Left lobe of liver (tissue), 2 donors: ENCODE results near the gene CDKN2B-AS1. TPM values are rescaled to one million over a fixed set of nuclear protein-coding genes. Genes with fewer than 3 reads are reported as not detected.
A peak's percentile ranks its signal among the peaks of the same experiment; 100 is the strongest.

Source experiments
- ATAC-seq: fragments of 200-7000 bp; cut with Tn5 transposase; one replicate; pipeline ENCODE4 v1.9.1; 2020; ENCODE audit warnings: mild to moderate bottlenecking, moderate library complexity
- DNase-seq: peaks from one replicate; pipeline ENCODE4 v3.0.0-alpha.2; 2020; ENCODE audit warnings: low spot score
- total RNA-seq: library from RNA; stranded (reverse); gene quantifications from one replicate; pipeline ENCODE4 v1.2.1, GENCODE V29; 2021
- donor health status: DM: no; HTN: no; CAD: no; lungs with moderate emphysema.
- donor health status: DM: no; HTN: yes; CAD: no.

The CDKN2B-AS1 gene
- total RNA-seq, 1 donor from 2014 or later, result not detected

DNA sequence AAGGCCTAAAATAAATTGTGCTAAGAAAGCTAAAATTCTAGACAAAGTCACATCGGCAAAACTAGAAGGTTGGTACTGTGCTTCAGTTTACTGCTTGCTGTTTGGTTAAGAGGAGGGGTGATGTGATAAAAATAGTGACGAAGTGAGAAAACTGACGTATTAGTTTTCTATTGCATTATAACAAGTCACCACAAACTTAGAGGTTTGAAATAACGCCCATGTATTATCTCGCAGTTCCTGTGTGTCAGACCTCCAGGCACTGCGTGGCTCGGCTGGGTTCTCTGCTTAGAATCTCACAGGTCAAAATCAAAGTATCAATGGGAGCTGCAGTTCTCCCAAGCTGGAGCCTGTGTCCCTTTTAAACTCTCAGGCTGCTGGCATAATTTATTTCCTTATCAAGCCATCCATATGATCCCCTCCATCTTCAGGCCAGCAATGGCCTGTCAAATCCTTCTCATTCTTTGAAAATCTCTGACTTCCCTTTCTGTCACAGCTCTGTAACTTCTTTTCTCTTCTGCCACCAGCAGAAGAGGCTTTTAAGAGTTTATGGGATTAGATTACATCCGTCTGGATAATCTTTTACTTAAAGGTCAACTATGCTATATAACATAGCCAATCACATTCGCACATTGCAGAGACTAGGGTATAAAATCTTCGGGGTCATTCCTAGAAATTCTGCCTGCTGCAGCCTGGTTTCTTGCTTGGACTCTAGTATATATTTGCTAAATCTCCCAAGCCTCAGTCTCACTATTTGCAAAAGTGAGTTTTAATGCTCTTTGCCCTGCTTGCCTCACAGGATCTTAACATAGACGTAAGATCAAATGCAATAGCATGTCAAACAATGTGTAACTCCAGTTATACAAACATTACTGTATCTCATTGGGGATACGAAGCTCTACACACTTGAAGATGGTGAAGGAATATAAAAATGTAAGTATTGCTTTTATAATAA lies 118.6 kb downstream of the CDKN2B-AS1 start:
- ATAC-seq (peak; percentile 59), DNase-seq (no peak)

GRCh38 chr9:22114956-22115355 lies 120.4 kb downstream of the CDKN2B-AS1 start:
- ATAC-seq (no peak), DNase-seq (no peak)

DNA sequence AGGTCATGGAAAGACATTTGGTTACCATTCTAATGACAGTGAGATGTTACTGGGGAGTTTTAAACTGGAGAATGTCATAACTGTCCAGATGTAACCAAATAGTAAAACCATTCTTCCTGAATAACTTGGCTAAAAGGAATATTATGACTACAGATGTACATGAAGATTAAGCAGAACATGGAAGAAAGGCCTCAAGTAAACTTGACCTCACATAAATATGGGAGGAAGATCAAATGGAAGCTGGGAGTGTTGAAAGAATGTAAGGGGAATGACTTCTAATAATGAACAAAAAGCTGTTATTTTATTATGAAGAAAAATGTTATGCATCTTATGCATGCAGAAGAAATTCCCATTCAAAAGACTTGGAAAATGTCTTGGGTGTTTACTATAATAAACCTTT lies 122.2 kb downstream of the CDKN2B-AS1 start:
- DNase-seq, result no peak
- no peak for ATAC-seq

- ATAC-seq (peak; percentile 48), DNase-seq (no peak)
These were observed 123.2 kb downstream of the CDKN2B-AS1 start for GRCh38 chr9:22117511-22118384.

GRCh38 chr9:22118810-22119521 lies 124.4 kb downstream of the CDKN2B-AS1 start:
- ATAC-seq, result no peak
- no peak for DNase-seq

DNA sequence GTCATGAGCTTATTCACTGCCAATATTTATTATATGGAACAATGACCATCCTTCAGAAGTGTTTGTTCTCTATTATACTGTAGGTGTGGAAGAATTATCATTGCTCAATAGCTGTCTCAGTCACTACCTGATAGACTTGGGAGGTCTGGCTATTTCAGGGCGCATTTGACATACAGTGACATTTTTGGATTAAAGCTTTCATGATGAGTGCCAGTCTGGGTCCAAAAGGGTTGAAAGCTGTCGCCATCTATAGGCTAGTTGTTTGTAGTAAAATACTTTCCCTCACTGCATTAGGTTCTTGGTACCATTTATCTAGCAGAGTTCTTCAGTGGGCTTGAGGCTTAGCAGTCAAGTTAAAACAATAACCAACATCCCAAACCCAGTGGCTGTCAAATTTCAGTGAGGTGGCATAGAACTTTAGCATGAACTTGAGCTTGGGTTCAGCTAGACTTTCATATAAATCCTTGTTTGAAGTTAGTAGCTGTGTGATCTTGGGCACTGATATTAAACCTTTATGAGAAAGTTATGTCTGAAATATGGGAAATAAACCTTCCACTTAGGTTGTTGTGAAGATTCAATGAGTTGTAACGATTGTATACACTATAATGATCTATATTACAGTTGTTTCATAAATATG lies 125.0 kb downstream of the CDKN2B-AS1 start:
- DNase-seq (no peak), ATAC-seq (peak; percentile 77)

DNA sequence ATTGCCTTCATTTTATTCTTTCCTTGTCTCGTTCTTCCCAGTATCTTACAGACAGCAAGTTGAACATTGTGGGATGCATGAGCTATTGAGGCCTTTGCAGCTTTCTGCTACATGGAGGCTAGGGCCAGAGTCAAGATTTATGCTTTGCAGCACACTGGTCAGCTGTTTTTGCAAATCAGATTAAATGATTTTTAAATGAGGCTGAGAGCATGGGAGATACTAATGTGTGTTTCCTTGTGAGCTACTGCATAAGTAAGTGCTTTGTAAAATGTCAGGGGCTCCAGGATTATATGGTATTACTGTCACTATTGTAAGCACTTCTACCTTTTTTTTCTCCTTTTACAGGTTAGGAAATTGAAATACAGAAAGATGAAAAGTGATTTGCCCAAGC lies 125.6 kb downstream of the CDKN2B-AS1 start:
- ATAC-seq (no peak), DNase-seq (no peak)

- no peak for DNase-seq
- no peak for ATAC-seq
These were observed 126.0 kb downstream of the CDKN2B-AS1 start for GRCh38 chr9:22120595-22120994.

DNA sequence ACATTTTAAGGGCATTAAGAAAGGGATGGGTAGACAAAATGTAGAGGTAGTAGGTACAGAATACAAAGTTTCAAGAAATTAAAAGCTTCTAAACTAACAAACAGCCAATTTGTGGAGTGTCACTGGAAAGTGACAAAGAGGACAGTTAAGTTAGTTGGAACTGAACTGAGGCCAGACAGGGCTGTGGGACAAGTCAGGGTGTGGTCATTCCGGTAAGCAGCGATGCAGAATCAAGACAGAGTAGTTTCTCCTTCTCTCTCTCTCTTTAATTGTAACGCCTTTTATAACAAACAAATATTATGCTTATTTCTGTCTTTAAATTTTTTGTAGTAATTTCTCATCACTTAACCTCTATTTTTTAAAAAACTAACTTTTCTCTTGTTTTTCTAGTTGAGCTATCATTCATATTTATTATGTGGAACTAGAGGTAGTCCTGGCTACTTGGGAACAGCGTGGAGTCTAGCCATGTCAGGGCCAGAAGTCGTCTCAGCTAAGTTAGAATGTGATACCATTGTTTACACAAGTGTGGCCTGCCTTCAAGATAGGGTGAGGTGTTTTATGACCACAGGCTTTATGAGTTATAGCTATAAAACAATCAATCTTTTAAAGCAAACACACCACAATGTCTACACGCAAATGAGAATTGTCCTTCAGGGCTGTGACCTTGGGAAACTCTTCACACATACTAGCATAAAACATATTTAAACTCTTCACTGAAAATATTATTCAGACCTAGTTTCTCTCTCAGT lies 129.8 kb downstream of the CDKN2B-AS1 start:
- ATAC-seq (no peak), DNase-seq (no peak)

DNA sequence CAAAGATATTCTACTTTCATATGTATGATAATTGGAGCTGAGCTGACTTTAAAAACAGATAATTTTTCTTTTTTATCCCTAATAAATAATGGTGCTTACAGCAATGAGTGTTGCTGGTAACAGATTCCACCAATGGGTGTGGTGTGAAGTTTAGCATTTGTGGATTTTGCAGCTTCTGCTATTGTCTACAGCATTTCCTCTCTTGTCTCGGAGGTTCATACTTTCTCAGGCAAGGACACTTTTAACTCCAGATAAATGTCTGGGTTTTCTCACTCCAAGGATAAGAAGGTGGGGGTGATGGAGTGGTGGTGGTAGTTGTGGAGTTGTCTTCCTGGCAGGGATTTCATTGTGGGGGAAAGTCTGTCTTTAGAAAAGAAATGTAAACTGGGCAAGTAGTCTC lies 134.5 kb downstream of the CDKN2B-AS1 start:
- DNase-seq (no peak), ATAC-seq (no peak)

DNA sequence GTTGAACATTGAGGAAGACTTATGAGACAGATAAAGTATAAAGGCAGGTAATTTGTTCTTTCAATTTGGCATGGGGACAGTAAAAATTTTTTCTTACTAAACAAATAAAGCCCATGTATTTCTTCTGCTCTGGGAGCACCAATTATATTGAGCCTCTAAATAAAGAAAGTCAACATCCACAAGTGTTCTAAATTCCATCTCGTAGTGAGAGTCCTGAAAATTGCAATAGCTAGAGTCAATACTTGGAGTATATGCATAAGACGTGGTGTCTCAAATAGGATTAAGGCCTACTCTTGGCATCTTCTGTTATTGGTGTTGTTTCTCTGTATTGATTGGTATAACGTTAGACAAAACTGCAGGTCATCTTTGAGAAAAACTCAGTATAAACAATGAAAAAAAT lies 135.0 kb downstream of the CDKN2B-AS1 start:
- no peak for DNase-seq
- ATAC-seq, result no peak

- ATAC-seq, result no peak
- DNase-seq, result no peak
These were observed 137.2 kb downstream of the CDKN2B-AS1 start for GRCh38 chr9:22131817-22132216.

DNA sequence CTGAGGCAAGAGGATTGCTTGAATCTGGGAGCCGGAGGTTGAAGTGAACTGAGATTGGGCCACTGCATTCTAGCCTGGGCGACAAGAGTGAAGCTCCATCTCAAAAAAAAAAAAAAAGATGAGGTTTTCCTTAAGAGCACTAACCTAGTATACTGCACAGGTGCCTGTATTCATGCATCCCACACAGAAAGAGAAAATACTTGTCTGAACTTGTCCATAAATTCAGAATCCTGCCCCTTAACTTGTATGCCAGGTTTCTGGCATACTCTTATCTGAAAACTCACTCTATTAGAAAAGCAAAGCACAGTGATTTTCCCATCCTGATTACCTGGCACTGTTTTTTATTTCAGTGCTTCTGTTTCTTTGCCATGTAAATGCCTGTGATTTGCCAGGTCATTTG lies 139.8 kb downstream of the CDKN2B-AS1 start:
- ATAC-seq (no peak), DNase-seq (no peak)

DNA sequence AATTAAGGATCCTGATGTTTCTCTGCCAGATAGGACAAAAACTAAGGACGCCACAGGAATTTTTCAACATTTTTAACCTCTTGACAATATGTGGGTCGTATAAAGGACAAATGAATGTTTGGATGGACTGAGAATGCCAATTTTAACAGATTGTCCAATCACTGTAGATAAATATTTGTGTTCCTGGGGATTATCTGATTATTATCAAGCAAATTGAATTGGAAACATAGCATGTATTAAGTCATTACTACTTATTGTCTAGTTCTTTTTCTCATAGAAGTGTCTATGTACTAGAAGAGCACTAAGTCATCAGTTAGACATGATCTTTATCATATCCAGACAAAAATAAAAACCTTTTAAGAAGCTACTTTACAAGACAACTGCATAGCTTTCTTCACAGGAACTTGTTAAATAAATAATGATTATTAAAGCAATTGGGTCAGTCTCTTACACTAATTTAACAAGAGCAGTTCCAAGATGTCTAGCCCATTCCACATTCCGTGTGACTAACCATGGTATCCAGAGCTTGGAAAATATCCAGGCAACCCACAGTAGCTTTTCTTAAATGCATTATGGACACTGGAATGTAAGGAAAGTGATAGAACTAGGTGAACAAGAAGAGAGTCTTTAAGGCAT lies 142.0 kb downstream of the CDKN2B-AS1 start:
- ATAC-seq (no peak), DNase-seq (no peak)

- no peak for ATAC-seq
- no peak for DNase-seq
These were observed 144.5 kb downstream of the CDKN2B-AS1 start for GRCh38 chr9:22138956-22139660.

DNA sequence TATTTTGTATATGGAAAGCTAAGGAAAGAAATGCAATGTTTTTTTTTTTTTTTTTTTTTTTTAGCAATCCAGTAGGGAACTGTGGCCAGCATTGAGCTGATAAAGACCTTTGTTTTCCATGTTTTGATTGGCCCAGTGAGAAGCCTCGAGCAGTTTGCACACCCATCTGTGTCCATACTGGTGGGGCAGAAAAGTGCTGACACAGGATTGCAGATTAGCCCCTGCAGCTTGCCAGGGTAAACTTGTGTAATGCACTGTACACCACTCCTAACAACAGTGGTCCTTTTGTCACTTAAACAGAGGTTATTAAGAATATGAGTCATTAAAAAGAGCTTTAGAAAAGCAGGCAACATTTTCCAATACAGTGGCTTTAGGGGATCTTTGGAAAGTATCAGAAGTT lies 147.3 kb downstream of the CDKN2B-AS1 start:
- DNase-seq, result no peak
- ATAC-seq, result peak; percentile 76

DNA sequence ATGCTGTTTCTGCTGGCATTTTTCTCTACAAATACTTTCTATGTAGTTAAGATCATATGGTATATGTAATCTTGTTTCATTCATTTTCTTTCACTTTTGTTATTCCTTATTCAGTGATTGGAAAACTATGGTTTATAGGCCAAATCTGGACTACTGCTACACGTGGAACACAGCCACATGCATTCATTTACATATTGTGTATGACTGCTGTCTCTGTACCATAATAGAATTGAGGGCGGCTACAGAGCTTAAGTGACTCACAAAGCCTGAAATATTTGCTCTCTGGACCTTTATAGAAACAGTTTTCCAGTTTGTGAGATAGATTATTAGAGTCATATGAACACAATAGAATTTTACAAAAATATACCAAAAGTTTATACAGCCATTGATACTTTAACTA lies 148.1 kb downstream of the CDKN2B-AS1 start:
- ATAC-seq, result no peak

DNA sequence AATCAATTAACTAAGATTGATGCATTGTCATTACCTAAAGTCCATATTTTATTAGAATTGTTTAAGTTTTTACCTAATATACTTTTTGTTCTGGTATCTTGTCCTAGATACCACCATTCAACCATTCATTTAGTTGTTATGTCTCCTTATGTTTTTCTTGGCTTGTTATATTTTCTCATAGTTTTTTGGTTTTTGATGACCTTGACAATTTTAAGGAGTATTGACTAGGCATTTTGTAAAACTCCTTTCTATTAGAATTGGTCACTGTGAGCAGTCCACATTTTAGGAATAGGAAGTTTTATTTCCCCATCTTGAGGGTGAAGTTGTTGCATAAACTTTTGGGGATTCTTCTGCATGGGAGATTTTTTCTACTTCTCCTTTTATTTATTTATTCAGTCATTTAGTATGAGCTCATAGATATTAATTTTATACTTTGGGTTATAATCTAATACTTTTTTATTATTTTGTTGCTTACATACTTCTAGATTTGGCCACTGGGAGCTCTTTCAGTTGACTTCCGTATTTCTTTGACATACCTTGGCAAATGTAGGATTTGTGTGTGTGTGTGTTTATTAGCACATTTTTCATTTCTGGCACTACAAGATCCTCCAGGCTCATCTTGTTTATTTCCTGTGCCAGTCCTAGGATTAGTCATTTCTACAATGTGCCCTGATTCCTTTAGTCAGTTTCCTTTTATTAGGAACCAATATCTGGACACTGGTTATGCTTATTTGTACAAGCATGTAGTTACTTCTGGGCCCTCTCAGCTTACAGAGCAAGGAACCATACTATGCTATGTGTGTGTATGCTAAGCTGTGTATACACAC lies 149.4 kb downstream of the CDKN2B-AS1 start:
- no peak for DNase-seq
- ATAC-seq, result no peak

More for the DNA sequence above, 148.1 kb downstream of the CDKN2B-AS1 start:
- DNase-seq, result no peak
